IMR-90 (cell line): ENCODE data around the gene KCNJ16. TPM values are rescaled to one million over a fixed set of nuclear protein-coding genes. Genes with fewer than 3 reads are reported as not detected.

Experiments
- ATAC-seq: fragments of 200-7000 bp; cut with Tn5 transposase; 2 replicates; pipeline ENCODE4 v1.9.1; 2020; ENCODE audit warnings: low read depth, mild to moderate bottlenecking, moderate library complexity
- BruUV-seq: library from RNA; stranded (reverse); fragments of 400-500 nt; replicated peaks from 2 replicates; lab custom pipeline; 2021; lab: Mats Ljungman, UMichigan
- CTCF ChIA-PET: fragments of 300-600 bp; formaldehyde crosslinking; extraction: SDS; loops from one replicate; lab custom pipeline; 2021; ENCODE audit warnings: antibody characterized with exemption; lab: Yijun Ruan, JAX
- POLR2A ChIA-PET: fragments of 300-600 bp; sonication (Branson Sonifier 250); formaldehyde crosslinking; loops from one replicate; lab custom pipeline; 2022; ENCODE audit warnings: antibody characterized with exemption; ENCODE audit not compliant: unreplicated experiment; lab: Charles Lee
- DNase-seq: peaks from one replicate; pipeline ENCODE4 v3.0.0; 2013
- H2AFZ ChIP-seq: replicated peaks from 2 replicates; pipeline ENCODE3; 2013; ENCODE audit warnings: low read length, mild to moderate bottlenecking; ENCODE audit not compliant: poor library complexity
- H2AK5ac ChIP-seq: 2 replicates; pipeline ENCODE4 v1.6.1; 2013; ENCODE audit warnings: low read depth, low read length, inconsistent platforms
- H2AK9ac ChIP-seq: replicated peaks from 2 replicates; pipeline ENCODE3; 2013; ENCODE audit warnings: mild to moderate bottlenecking, low read depth, low read length, moderate library complexity; ENCODE audit not compliant: poor library complexity
- H2BK120ac ChIP-seq: 2 replicates; pipeline ENCODE4 v1.6.1; 2013; ENCODE audit warnings: low read depth, low read length, inconsistent platforms
- H2BK15ac ChIP-seq: 3 replicates; pipeline ENCODE4 v1.6.1; 2013; ENCODE audit warnings: low read depth, low read length, inconsistent platforms
- H2BK20ac ChIP-seq: 2 replicates; pipeline ENCODE4 v1.6.1; 2013; ENCODE audit warnings: low read depth, mild to moderate bottlenecking, inconsistent platforms, low read length, moderate library complexity
- H2BK5ac ChIP-seq: 2 replicates; pipeline ENCODE4 v1.6.1; 2013; ENCODE audit warnings: mild to moderate bottlenecking, low read depth, low read length, inconsistent platforms; ENCODE audit not compliant: poor library complexity, severe bottlenecking
- H3K14ac ChIP-seq: replicated peaks from 2 replicates; pipeline ENCODE4 v1.6.1; 2013; ENCODE audit warnings: low read depth, low read length, inconsistent platforms
- H3K18ac ChIP-seq: 2 replicates; pipeline ENCODE4 v1.6.1; 2013; ENCODE audit warnings: low read depth, low read length, control low read depth
- H3K23ac ChIP-seq: 2 replicates; pipeline ENCODE4 v1.6.1; 2013; ENCODE audit warnings: low read depth, low read length, inconsistent platforms
- H3K27ac ChIP-seq: 2 replicates; pipeline ENCODE4 v1.5.1; 2013; ENCODE audit warnings: mild to moderate bottlenecking, control low read depth, low read length; ENCODE audit not compliant: insufficient read depth
- H3K27me3 ChIP-seq: 2 replicates; pipeline ENCODE4 v1.6.1; 2013; ENCODE audit warnings: low read length; ENCODE audit not compliant: control insufficient read depth, insufficient read depth
- H3K36me3 ChIP-seq: 2 replicates; pipeline ENCODE4 v1.6.1; 2013; ENCODE audit warnings: low read length, mixed read lengths; ENCODE audit not compliant: control insufficient read depth, insufficient read depth
- H3K4ac ChIP-seq: 2 replicates; pipeline ENCODE4 v1.6.1; 2013; ENCODE audit warnings: low read depth, low read length, inconsistent platforms
- H3K4me1 ChIP-seq: 2 replicates; pipeline ENCODE4 v1.6.1; 2013; ENCODE audit warnings: low read length, mixed read lengths; ENCODE audit not compliant: control insufficient read depth, insufficient read depth
- H3K4me2 ChIP-seq: 2 replicates; pipeline ENCODE4 v1.6.1; 2013; ENCODE audit warnings: low read depth, mild to moderate bottlenecking, control low read depth, low read length, moderate library complexity
- H3K4me3 ChIP-seq: 2 replicates; pipeline ENCODE4 v1.5.1; 2013; ENCODE audit warnings: low read depth, mild to moderate bottlenecking, control low read depth, low read length, moderate library complexity; ENCODE audit not compliant: insufficient read depth
- H3K56ac ChIP-seq: 2 replicates; pipeline ENCODE4 v1.6.1; 2013; ENCODE audit warnings: low read length, inconsistent platforms; ENCODE audit not compliant: insufficient read depth; ENCODE audit errors: extremely low read depth
- H3K79me1 ChIP-seq, 2 experiments: 2 replicates each; pipeline ENCODE4 v1.6.1; 2013; ENCODE audit warnings: low read length in 2 of 2, inconsistent platforms in 1 of 2, low read depth in 1 of 2
- H3K9ac ChIP-seq: 2 replicates; pipeline ENCODE4 v1.6.1; 2013; ENCODE audit warnings: low read depth, low read length, control low read depth
- H3K9me1 ChIP-seq: 2 replicates; pipeline ENCODE4 v1.6.1; 2013; ENCODE audit warnings: low read length, inconsistent platforms; ENCODE audit not compliant: insufficient read depth
- H3K9me3 ChIP-seq: 2 replicates; pipeline ENCODE4 v1.6.1; 2013; ENCODE audit warnings: low read length; ENCODE audit not compliant: control insufficient read depth, insufficient read depth
- H4K20me1 ChIP-seq: 2 replicates; pipeline ENCODE4 v1.6.1; 2013; ENCODE audit warnings: low read length, inconsistent platforms; ENCODE audit not compliant: insufficient read depth
- H4K5ac ChIP-seq: 2 replicates; pipeline ENCODE4 v1.6.1; 2013; ENCODE audit warnings: mild to moderate bottlenecking, low read depth, low read length, control low read depth
- H4K8ac ChIP-seq, 2 experiments: 2 replicates each; pipeline ENCODE4 v1.6.1; 2013; ENCODE audit warnings: low read depth in 2 of 2, low read length in 2 of 2, control low read depth in 1 of 2, inconsistent platforms in 1 of 2
- H4K91ac ChIP-seq: 2 replicates; pipeline ENCODE4 v1.6.1; 2013; ENCODE audit warnings: low read depth, low read length, inconsistent platforms; ENCODE audit not compliant: insufficient read depth
- BHLHE40 ChIP-seq: fragments of 150-350 bp; IDR thresholded peaks from 2 replicates; pipeline ENCODE4 v1.6.1; 2016; ENCODE audit warnings: mild to moderate bottlenecking, low read depth, low read length
- CEBPB ChIP-seq: IDR thresholded peaks from 2 replicates; pipeline ENCODE4 v1.6.1; 2012; ENCODE audit warnings: low read depth, low read length, improper control_type of control experiment
- CHD1 ChIP-seq: IDR thresholded peaks from 2 replicates; pipeline ENCODE4 v1.6.1; 2012; ENCODE audit warnings: low read depth, low read length, improper control_type of control experiment
- FOS ChIP-seq: fragments of 150-350 bp; IDR thresholded peaks from 2 replicates; pipeline ENCODE4 v1.6.1; 2016; ENCODE audit warnings: low read depth, low read length
- MAFK ChIP-seq: IDR thresholded peaks from 2 replicates; pipeline ENCODE4 v1.6.1; 2012; ENCODE audit warnings: low read depth, low read length, improper control_type of control experiment
- MAZ ChIP-seq: IDR thresholded peaks from 2 replicates; pipeline ENCODE4 v1.6.1; 2012; ENCODE audit warnings: low read depth, mild to moderate bottlenecking, low read length, improper control_type of control experiment, moderate library complexity, borderline replicate concordance
- MXI1 ChIP-seq: IDR thresholded peaks from 2 replicates; pipeline ENCODE4 v1.6.1; 2012; ENCODE audit warnings: low read depth, mild to moderate bottlenecking, low read length, moderate library complexity, borderline replicate concordance
- NFE2L2 ChIP-seq: fragments of 150-350 bp; IDR thresholded peaks from 2 replicates; pipeline ENCODE4 v1.6.1; 2016; ENCODE audit warnings: low read depth, mild to moderate bottlenecking, low read length
- POLR2A ChIP-seq: IDR thresholded peaks from 2 replicates; pipeline ENCODE4 v1.6.1; 2012; ENCODE audit warnings: mild to moderate bottlenecking, low read depth, low read length
- RAD21 ChIP-seq: IDR thresholded peaks from 2 replicates; pipeline ENCODE4 v1.6.1; 2012; ENCODE audit warnings: low read length, improper control_type of control experiment
- RCOR1 ChIP-seq: IDR thresholded peaks from 2 replicates; pipeline ENCODE4 v1.6.1; 2012; ENCODE audit warnings: mild to moderate bottlenecking, low read length, improper control_type of control experiment; ENCODE audit not compliant: insufficient replicate concordance
- RFX5 ChIP-seq: IDR thresholded peaks from 2 replicates; pipeline ENCODE4 v1.8.0; 2012; ENCODE audit warnings: low read depth, mild to moderate bottlenecking, low read length, moderate library complexity
- SMC3 ChIP-seq: fragments of 150-350 bp; IDR thresholded peaks from 2 replicates; pipeline ENCODE4 v1.6.1; 2016; ENCODE audit warnings: low read depth, mild to moderate bottlenecking, antibody characterized with exemption, low read length, moderate library complexity
- WGBS, 2 experiments: methylation state at CpG; one replicate each; pipeline versions ENCODE4 v1.1.5 to v1.1.7; 2013; ENCODE audit warnings: missing lambda C conversion rate in 2 of 2; ENCODE audit not compliant: insufficient read length in 1 of 2; ENCODE audit errors: extremely low coverage in 2 of 2; 5-methylcytosine and 5-hydroxymethylcytosine counted together
- dilution Hi-C: fragments of 300-500 bp; cut with HindIII; formaldehyde crosslinking; loops from one replicate; pipeline ENCODE4 v1.14.3; 2018; ENCODE audit warnings: low sequenced_read_pairs; ENCODE audit not compliant: unreplicated experiment
- in situ Hi-C: fragments of 300-500 bp; cut with MboI; formaldehyde crosslinking; loops from 3 replicates; pipeline ENCODE4 v1.14.3; 2019; ENCODE audit warnings: low sequenced_read_pairs, inconsistent platforms, mixed read lengths
- intact Hi-C: fragments of 100-400 bp; cut with micrococcal nuclease; formaldehyde crosslinking; loops from 2 replicates; pipeline ENCODE4 v1.10.0; 2022
- polyA plus RNA-seq, 3 experiments: library from polyadenylated mRNA; depleted of rRNA; stranded (reverse); fragments of >200 nt; gene quantifications; 2 replicates each; pipeline ENCODE4 v1.2.3, GENCODE V29; 2012; ENCODE audit warnings: low replicate concordance in 1 of 3
- total RNA-seq: library from RNA; depleted of rRNA; stranded (reverse); fragments of >200 nt; gene quantifications from 2 replicates; pipeline ENCODE4 v1.2.3, GENCODE V29; 2012
- TF ChIP-seq, protein P1 (sequence below): fragments of 150-350 bp; IDR thresholded peaks from 2 replicates; pipeline ENCODE4 v1.6.1; 2016; ENCODE audit warnings: low read depth, mild to moderate bottlenecking, low read length, moderate library complexity, borderline replicate concordance
- TF ChIP-seq, protein P2 (sequence below): fragments of 150-350 bp; IDR thresholded peaks from 2 replicates; pipeline ENCODE4 v1.6.1; 2017; ENCODE audit warnings: mild to moderate bottlenecking, antibody characterized with exemption, low read length, low read depth
- TF ChIP-seq, protein P3 (sequence below): conservative IDR thresholded peaks from 2 replicates; pipeline ENCODE4 v1.5.1; 2012; ENCODE audit warnings: mild to moderate bottlenecking, low read depth, low read length, improper control_type of control experiment

The KCNJ16 gene
- total and polyA plus RNA-seq, 2 of the 4 experiments (the other 2 are of a cell fraction) = not detected

DNA sequence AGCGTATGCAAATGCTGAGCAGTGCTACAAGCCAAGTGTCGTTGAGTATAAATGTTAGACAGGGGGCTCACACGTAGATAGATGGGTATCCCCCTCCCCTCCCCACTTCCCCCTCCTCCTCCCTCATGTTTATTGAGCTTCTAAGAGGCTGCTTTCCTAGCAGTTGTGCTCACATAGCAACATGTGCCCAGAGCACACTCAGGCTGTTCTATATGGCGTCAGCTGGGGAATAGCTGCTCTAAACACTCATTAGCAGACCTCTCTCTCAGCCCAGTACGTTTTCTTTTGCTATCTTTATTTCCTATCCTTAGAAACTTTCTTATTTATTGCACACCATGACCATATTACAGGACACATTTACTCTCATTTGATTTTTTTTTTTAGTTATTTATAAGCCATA lies 96.1 kb downstream of the KCNJ16 start:
- dilution Hi-C loops = no loop called here
- ChIA-PET POLR2A (interaction anchor here (0.5 to 1.7 kb wide), 3 partner anchors 12 to 649 kb away, joined by 3 to 5 read pairs (median 4); no protein-coding TSS in a partner anchor), CTCF (interaction anchor here (0.6 to 1.2 kb wide), 3 partner anchors 563 to 670 kb away, joined by 3 to 4 read pairs (median 3); no protein-coding TSS in a partner anchor)
- in situ Hi-C loops = no loop called here
- Histone ChIP-seq H2AK9ac (no peak overlapping the region), H4K8ac (no peak overlapping the region), H2BK120ac (no peak overlapping the region), H3K36me3 (peaks cover 14% of the 10 kb centered on the region), H3K9ac (no peak overlapping the region; the same call in 1 of the 2 replicates), H3K4ac (no peak overlapping the region), H3K9me1 (no peaks in the 10 kb centered on the region), H4K5ac (no peak overlapping the region), H3K4me2 (peak overlapping the region; percentile 68; the same call in 1 of the 2 replicates), H2BK5ac (no peak overlapping the region), H2AK5ac (no peak overlapping the region), H2AFZ (no peak overlapping the region), H3K14ac (no peak overlapping the region), H2BK15ac (no peak overlapping the region), H3K4me1 (no peaks in the 10 kb centered on the region), H3K4me3 (peak overlapping the region; percentile 35; the same call in 1 of the 2 replicates), H3K18ac (no peak overlapping the region), H3K79me1 (no peaks in the 10 kb centered on the region), H4K20me1 (no peaks in the 10 kb centered on the region), H3K56ac (no peak overlapping the region), H3K27ac (no peak overlapping the region), H3K27me3 (no peaks in the 10 kb centered on the region), H3K23ac (no peak overlapping the region), H3K9me3 (peaks cover 1% of the 10 kb centered on the region; the same call in 1 of the 2 replicates), H4K91ac (no peak overlapping the region), H2BK20ac (no peak overlapping the region)
- BruUV-seq = no TSS peak
- TF ChIP-seq CEBPB (no peak), RFX5 (no peak), POLR2A (no peak), MAFK (no peak), BHLHE40 (no peak), RCOR1 (no peak), CHD1 (no peak), MAZ (no peak), MXI1 (no peak), RAD21 (no peak), FOS (no peak), NFE2L2 (no peak), SMC3 (no peak)
- TF ChIP-seq, protein P1, sequence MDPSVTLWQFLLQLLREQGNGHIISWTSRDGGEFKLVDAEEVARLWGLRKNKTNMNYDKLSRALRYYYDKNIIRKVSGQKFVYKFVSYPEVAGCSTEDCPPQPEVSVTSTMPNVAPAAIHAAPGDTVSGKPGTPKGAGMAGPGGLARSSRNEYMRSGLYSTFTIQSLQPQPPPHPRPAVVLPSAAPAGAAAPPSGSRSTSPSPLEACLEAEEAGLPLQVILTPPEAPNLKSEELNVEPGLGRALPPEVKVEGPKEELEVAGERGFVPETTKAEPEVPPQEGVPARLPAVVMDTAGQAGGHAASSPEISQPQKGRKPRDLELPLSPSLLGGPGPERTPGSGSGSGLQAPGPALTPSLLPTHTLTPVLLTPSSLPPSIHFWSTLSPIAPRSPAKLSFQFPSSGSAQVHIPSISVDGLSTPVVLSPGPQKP = no peak
- TF ChIP-seq, protein P2, sequence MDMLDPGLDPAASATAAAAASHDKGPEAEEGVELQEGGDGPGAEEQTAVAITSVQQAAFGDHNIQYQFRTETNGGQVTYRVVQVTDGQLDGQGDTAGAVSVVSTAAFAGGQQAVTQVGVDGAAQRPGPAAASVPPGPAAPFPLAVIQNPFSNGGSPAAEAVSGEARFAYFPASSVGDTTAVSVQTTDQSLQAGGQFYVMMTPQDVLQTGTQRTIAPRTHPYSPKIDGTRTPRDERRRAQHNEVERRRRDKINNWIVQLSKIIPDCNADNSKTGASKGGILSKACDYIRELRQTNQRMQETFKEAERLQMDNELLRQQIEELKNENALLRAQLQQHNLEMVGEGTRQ = no peak
- TF ChIP-seq, protein P3, sequence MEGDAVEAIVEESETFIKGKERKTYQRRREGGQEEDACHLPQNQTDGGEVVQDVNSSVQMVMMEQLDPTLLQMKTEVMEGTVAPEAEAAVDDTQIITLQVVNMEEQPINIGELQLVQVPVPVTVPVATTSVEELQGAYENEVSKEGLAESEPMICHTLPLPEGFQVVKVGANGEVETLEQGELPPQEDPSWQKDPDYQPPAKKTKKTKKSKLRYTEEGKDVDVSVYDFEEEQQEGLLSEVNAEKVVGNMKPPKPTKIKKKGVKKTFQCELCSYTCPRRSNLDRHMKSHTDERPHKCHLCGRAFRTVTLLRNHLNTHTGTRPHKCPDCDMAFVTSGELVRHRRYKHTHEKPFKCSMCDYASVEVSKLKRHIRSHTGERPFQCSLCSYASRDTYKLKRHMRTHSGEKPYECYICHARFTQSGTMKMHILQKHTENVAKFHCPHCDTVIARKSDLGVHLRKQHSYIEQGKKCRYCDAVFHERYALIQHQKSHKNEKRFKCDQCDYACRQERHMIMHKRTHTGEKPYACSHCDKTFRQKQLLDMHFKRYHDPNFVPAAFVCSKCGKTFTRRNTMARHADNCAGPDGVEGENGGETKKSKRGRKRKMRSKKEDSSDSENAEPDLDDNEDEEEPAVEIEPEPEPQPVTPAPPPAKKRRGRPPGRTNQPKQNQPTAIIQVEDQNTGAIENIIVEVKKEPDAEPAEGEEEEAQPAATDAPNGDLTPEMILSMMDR = no peak
- DNase-seq (no peak), ATAC-seq (no peak)
- intact Hi-C loops = loop anchor here (10.0 kb wide), 1 partner anchor 384 kb away; no protein-coding TSS in a partner anchor
- WGBS, 2 experiments = 83% methylated on average over 1 of the region's 5 CpGs; no CpG with 5 or more reads in 1 of the 2 experiments
